HL-60/S4 treated with phorbol 12-myristate 13-acetate at 8.2 ng/mL for 4 days and 3 days (cell line): ENCODE results near the gene KIF26B.

Experiments used
- in situ Hi-C: fragments of 300-500 bp; cut with MboI; formaldehyde crosslinking; loops from 2 replicates; pipeline ENCODE4 v1.15.0; 2022; ENCODE audit warnings: low sequenced_read_pairs

Gene KIF26B

GRCh38 chr1:245131026-245131393 is 23.8 kb upstream of the KIF26B start:
- in situ Hi-C loops = loop anchor here (25.0 kb wide), 1 partner anchor 1331 kb away; no protein-coding TSS in a partner anchor

- in situ Hi-C loops = loop anchor here (25.0 kb wide), 1 partner anchor 1330 kb away; no protein-coding TSS in a partner anchor
Observed at GRCh38 chr1:245132771-245133170, 22.0 kb upstream of the KIF26B start.

- in situ Hi-C loops = loop anchor here (25.0 kb wide), 1 partner anchor 1328 kb away; no protein-coding TSS in a partner anchor
Observed at GRCh38 chr1:245133995-245134715, 20.6 kb upstream of the KIF26B start.

GRCh38 chr1:245142171-245142798 is 12.5 kb upstream of the KIF26B start:
- in situ Hi-C loops = loop anchor here (25.0 kb wide), 1 partner anchor 1320 kb away; no protein-coding TSS in a partner anchor

- in situ Hi-C loops = loop anchor here (25.0 kb wide), 1 partner anchor 1319 kb away; no protein-coding TSS in a partner anchor
Observed at GRCh38 chr1:245142976-245143375, 11.8 kb upstream of the KIF26B start.

GRCh38 chr1:245143849-245144248 is 10.9 kb upstream of the KIF26B start:
- in situ Hi-C loops = loop anchor here (25.0 kb wide), 1 partner anchor 1318 kb away; no protein-coding TSS in a partner anchor

- in situ Hi-C loops = loop anchor here (25.0 kb wide), 1 partner anchor 1314 kb away; no protein-coding TSS in a partner anchor
Observed at GRCh38 chr1:245148069-245148468, 6.7 kb upstream of the KIF26B start.

- in situ Hi-C loops = loop anchor here (25.0 kb wide), 1 partner anchor 1313 kb away; no protein-coding TSS in a partner anchor
Observed at GRCh38 chr1:245148861-245149260, 5.9 kb upstream of the KIF26B start.

GRCh38 chr1:245153081-245153551 is 1.7 kb upstream of the KIF26B start:
- in situ Hi-C loops = loop anchor here (10.0 kb wide), 1 partner anchor 852 kb away; no protein-coding TSS in a partner anchor

- in situ Hi-C loops = loop anchor here (10.0 kb wide), 1 partner anchor 851 kb away; no protein-coding TSS in a partner anchor
Observed at GRCh38 chr1:245153552-245154428, 995 bp upstream of the KIF26B start.

GRCh38 chr1:245155272-245156040 is 671 bp downstream of the KIF26B start:
- in situ Hi-C loops = loop anchor here (10.0 kb wide), 1 partner anchor 849 kb away; no protein-coding TSS in a partner anchor

GRCh38 chr1:245156041-245156735 is 1.4 kb downstream of the KIF26B start:
- in situ Hi-C loops = loop anchor here (10.0 kb wide), 1 partner anchor 849 kb away; no protein-coding TSS in a partner anchor

- in situ Hi-C loops = loop anchor here (10.0 kb wide), 1 partner anchor 848 kb away; no protein-coding TSS in a partner anchor
Observed at GRCh38 chr1:245156736-245157505, 2.1 kb downstream of the KIF26B start.

- in situ Hi-C loops = loop anchor here (10.0 kb wide), 1 partner anchor 846 kb away; no protein-coding TSS in a partner anchor
Observed at GRCh38 chr1:245158913-245159312, 4.1 kb downstream of the KIF26B start.

- in situ Hi-C loops = no loop called here
Observed at GRCh38 chr1:245160288-245160687, 5.5 kb downstream of the KIF26B start.

GRCh38 chr1:245160741-245161400 is 6.1 kb downstream of the KIF26B start:
- in situ Hi-C loops = no loop called here

GRCh38 chr1:245161866-245162265 is 7.1 kb downstream of the KIF26B start:
- in situ Hi-C loops = no loop called here

GRCh38 chr1:245166471-245166885 is 11.7 kb downstream of the KIF26B start:
- in situ Hi-C loops = no loop called here
